Omental fat pad (tissue), 4 donors: ENCODE results near the gene NOTCH3. TPM values are rescaled to one million over a fixed set of nuclear protein-coding genes. Genes with fewer than 3 reads are reported as not detected.

Experiments
- ATAC-seq: fragments of 150-250 bp; one replicate; pipeline ENCODE4 v1.9.1; 2016; ENCODE audit warnings: mild to moderate bottlenecking, moderate library complexity; ENCODE audit not compliant: low FRiP score
- DNase-seq: peaks from one replicate; pipeline ENCODE4 v3.0.0-alpha.2; 2019; ENCODE audit warnings: low spot score
- CTCF ChIP-seq, 3 donors: fragments of 450-650 bp; IDR thresholded peaks; one replicate each; pipeline ENCODE4 v1.5.1; 2016 to 2017; ENCODE audit warnings: antibody characterized with exemption in 3 of 3, mild to moderate bottlenecking in 3 of 3, moderate library complexity in 2 of 3
- total RNA-seq, 4 donors: library from RNA; depleted of rRNA; stranded (reverse); fragments of >200 nt; gene quantifications; one replicate each; pipeline ENCODE4 v1.1.0, GENCODE V29; 2016

Gene NOTCH3
- total RNA-seq, 4 donors from 2014 or later, result 6.1 to 82.8 (median 24.4) TPM

GRCh38 chr19:15177269-15178116 lies 23.3 kb downstream of the NOTCH3 start:
- ATAC-seq (peak; percentile 94), DNase-seq (peak; percentile 75)
- TF ChIP-seq CTCF (IDR thresholded peaks at IDR 0.05), result peak in 2 of 3 donors; percentile 79 to 93

- no peak for DNase-seq
- ATAC-seq, result no peak
- TF ChIP-seq CTCF (IDR thresholded peaks at IDR 0.05), result no peak
Measured at GRCh38 chr19:15175609-15176008, 25.2 kb downstream of the NOTCH3 start.

GRCh38 chr19:15173746-15174404 lies 26.9 kb downstream of the NOTCH3 start:
- DNase-seq (no peak), ATAC-seq (no peak)
- no peak for TF ChIP-seq CTCF (IDR thresholded peaks at IDR 0.05)

GRCh38 chr19:15170345-15170744 lies 30.4 kb downstream of the NOTCH3 start:
- TF ChIP-seq CTCF (IDR thresholded peaks at IDR 0.05), result no peak
- DNase-seq (no peak), ATAC-seq (no peak)

- no peak for ATAC-seq
- DNase-seq, result no peak
- TF ChIP-seq CTCF (IDR thresholded peaks at IDR 0.05), result no peak
Measured at GRCh38 chr19:15169541-15170285, 31.1 kb downstream of the NOTCH3 start.

- no peak for ATAC-seq
- DNase-seq, result no peak
- TF ChIP-seq CTCF (IDR thresholded peaks at IDR 0.05), result no peak
Measured at GRCh38 chr19:15166700-15167099, 34.1 kb downstream of the NOTCH3 start.
